ENCODE results near the gene NAPA. TPM values are rescaled to one million over a fixed set of nuclear protein-coding genes. Genes with fewer than 3 reads are reported as not detected.

Gene NAPA
- total and polyA plus RNA-seq, 2 experiments from 2014 or later: 62.5 to 173 TPM

DNA sequence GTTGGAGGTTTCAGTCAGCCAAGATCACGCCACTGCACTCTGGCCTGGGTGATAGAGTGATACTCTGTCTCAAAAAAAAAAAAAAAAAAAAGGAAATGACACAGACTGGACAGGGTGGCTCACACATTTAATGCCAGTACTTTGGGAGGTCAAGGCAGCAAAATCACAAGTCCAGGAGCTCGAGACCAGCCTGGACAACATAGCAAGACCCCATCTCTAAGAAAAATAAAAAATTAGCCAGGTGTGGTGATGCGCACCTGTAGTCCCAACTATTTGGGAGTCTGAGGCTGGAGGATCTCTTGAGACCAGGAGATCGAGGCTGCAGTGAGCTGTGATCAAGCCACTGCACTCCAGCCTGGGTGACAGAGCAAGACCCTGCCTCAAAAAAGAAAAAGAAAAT is 22.6 kb upstream of the NAPA start:
- Histone ChIP-seq H3K9me3 (ENCODE audit: low read depth) (no peaks in the 10 kb centered on the region), H3K4me1 (ENCODE audit: low read depth) (peaks cover 10% of the 10 kb centered on the region), H3K4me3 (no peak overlapping the region), H3K27ac (no peak overlapping the region), H3K36me3 (no peaks in the 10 kb centered on the region), H3K27me3 (no peaks in the 10 kb centered on the region)
- TF ChIP-seq, protein P1, sequence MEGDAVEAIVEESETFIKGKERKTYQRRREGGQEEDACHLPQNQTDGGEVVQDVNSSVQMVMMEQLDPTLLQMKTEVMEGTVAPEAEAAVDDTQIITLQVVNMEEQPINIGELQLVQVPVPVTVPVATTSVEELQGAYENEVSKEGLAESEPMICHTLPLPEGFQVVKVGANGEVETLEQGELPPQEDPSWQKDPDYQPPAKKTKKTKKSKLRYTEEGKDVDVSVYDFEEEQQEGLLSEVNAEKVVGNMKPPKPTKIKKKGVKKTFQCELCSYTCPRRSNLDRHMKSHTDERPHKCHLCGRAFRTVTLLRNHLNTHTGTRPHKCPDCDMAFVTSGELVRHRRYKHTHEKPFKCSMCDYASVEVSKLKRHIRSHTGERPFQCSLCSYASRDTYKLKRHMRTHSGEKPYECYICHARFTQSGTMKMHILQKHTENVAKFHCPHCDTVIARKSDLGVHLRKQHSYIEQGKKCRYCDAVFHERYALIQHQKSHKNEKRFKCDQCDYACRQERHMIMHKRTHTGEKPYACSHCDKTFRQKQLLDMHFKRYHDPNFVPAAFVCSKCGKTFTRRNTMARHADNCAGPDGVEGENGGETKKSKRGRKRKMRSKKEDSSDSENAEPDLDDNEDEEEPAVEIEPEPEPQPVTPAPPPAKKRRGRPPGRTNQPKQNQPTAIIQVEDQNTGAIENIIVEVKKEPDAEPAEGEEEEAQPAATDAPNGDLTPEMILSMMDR (IDR thresholded peaks at IDR 0.05; ENCODE audit: low read depth, low read length): no peak
- DNase-seq (ENCODE audit: low read depth in 1 of 2, low spot score in 1 of 2): no peak

- no peaks in the 10 kb centered on the region for H3K9me3 ChIP-seq (ENCODE audit: low read depth)
- H3K4me1 ChIP-seq (ENCODE audit: low read depth): no peaks in the 10 kb centered on the region
- H3K27ac ChIP-seq: no peak overlapping the region
- no peaks in the 10 kb centered on the region for H3K27me3 ChIP-seq
- H3K36me3 ChIP-seq: no peaks in the 10 kb centered on the region
- DNase-seq (ENCODE audit: low read depth in 1 of 2, low spot score in 1 of 2): no peak
- TF ChIP-seq, protein P1 (IDR thresholded peaks at IDR 0.05; ENCODE audit: low read depth, low read length): no peak
- H3K4me3 ChIP-seq: no peak overlapping the region
Measured at GRCh38 chr19:47534628-47535027, 19.8 kb upstream of the NAPA start.

DNA sequence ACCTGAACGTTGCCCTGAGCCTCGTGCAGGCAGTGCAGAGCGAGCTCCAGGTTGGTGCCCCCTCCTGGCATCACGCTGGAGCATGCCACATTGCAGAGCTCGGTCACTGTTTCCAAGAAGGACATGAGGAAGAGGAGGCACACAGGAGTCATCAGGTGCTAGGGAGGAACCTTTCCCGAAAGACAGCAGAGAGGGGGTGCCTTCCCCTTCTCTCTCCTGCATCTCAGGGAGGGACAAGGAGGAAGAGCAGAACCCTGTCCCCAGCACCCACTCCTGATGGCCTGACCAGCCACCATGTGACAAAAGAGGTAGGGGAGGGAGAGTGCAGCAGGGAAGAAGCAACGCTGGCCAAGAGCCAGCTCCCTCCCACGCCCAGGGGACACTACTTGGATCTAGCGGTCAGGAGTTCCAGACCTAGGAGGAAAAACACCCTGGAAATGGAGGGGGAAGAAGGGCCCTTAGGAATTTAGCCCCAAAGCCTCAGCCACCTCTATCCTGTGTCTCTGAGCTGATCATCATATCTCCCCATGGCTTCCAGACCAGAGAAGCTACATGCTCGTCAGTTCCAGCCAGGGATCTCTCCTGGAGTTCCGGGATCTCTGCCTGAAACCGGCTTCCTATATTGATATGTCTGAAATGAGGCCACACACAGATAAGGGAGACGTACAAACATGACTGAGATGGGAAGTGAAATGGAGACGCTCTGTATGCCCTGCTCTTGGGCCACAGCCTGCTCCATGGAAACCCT is 17.0 kb upstream of the NAPA start:
- Histone ChIP-seq H3K9me3 (ENCODE audit: low read depth) (no peaks in the 10 kb centered on the region), H3K27me3 (no peaks in the 10 kb centered on the region), H3K27ac (no peak overlapping the region), H3K36me3 (no peaks in the 10 kb centered on the region), H3K4me3 (no peak overlapping the region), H3K4me1 (ENCODE audit: low read depth) (no peaks in the 10 kb centered on the region)
- DNase-seq (ENCODE audit: low read depth in 1 of 2, low spot score in 1 of 2): peak in 1 of 2 donors; percentile 53
- TF ChIP-seq, protein P1 (IDR thresholded peaks at IDR 0.05; ENCODE audit: low read depth, low read length): no peak

DNA sequence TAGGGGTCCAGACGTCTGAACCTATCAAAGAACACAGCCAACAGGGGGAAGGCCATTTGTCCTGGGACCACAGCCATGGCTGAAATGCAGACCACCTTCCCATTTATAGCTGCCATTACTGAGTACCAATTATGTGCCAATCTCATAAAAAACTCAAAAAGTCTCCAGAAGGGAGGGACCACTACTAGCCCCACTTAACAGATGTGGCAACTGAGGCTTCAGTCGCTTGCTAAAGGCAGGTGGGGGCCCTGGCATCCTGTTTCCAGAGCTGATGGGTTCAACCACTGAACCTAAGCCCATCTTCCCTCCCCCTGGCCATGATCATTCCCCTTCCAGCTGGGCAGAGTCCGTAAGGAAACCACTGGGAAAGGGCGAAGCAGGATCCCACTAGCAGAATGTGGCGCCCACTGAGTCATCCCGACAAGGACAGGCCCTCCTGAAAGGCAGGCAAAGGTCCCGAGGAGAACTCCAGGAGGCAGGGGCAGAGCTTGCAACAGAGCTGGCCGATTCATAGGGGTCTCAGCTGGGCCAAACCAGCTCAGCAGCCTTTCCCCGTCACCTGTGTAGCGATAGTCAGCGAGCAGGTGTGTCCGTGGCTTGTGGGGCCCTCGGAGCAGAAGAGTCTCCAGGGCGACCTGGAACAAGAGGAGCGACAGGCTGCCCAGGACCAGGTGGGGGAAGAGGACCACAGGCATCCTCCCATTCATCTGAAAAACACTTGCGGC is 14.3 kb upstream of the NAPA start:
- TF ChIP-seq, protein P1 (IDR thresholded peaks at IDR 0.05; ENCODE audit: low read depth, low read length): no peak
- no peak for DNase-seq (ENCODE audit: low read depth in 1 of 2, low spot score in 1 of 2)
- Histone ChIP-seq H3K9me3 (ENCODE audit: low read depth) (no peaks in the 10 kb centered on the region), H3K4me3 (no peak overlapping the region), H3K36me3 (no peaks in the 10 kb centered on the region), H3K4me1 (ENCODE audit: low read depth) (no peaks in the 10 kb centered on the region), H3K27me3 (no peaks in the 10 kb centered on the region), H3K27ac (no peak overlapping the region)

GRCh38 chr19:47526798-47527197 is 11.9 kb upstream of the NAPA start:
- Histone ChIP-seq H3K27ac (no peak overlapping the region), H3K4me3 (no peak overlapping the region), H3K4me1 (ENCODE audit: low read depth) (no peaks in the 10 kb centered on the region), H3K36me3 (no peaks in the 10 kb centered on the region), H3K27me3 (no peaks in the 10 kb centered on the region), H3K9me3 (ENCODE audit: low read depth) (no peaks in the 10 kb centered on the region)
- TF ChIP-seq, protein P1 (IDR thresholded peaks at IDR 0.05; ENCODE audit: low read depth, low read length): no peak
- DNase-seq (ENCODE audit: low read depth in 1 of 2, low spot score in 1 of 2): no peak

All from cardiac muscle cell (in vitro differentiated cells and primary cell).